H9 (cell line): ENCODE measurements around the gene LGALS4. TPM values are rescaled to one million over a fixed set of nuclear protein-coding genes. Genes with fewer than 3 reads are reported as not detected.

Experiments
- DNase-seq: peaks from one replicate; pipeline ENCODE4 v3.0.0-alpha.2; 2017
- H2AFZ ChIP-seq: one replicate; pipeline ENCODE4 v1.6.1; 2013; ENCODE audit warnings: mild to moderate bottlenecking, low read length, control low read depth, moderate library complexity
- H2AK5ac ChIP-seq: 2 replicates; pipeline ENCODE4 v1.6.1; 2013; ENCODE audit warnings: low read length, control low read depth, mixed read lengths; ENCODE audit not compliant: insufficient read length
- H2BK120ac ChIP-seq: one replicate; pipeline ENCODE4 v1.6.1; 2013; ENCODE audit warnings: low read depth, mild to moderate bottlenecking, low read length, control low read depth, inconsistent platforms; ENCODE audit not compliant: poor library complexity, severe bottlenecking
- H2BK12ac ChIP-seq: 2 replicates; pipeline ENCODE4 v1.6.1; 2013; ENCODE audit warnings: low read length, control low read depth, mixed read lengths, low read depth; ENCODE audit not compliant: insufficient read length
- H2BK15ac ChIP-seq: 2 replicates; pipeline ENCODE4 v1.6.1; 2013; ENCODE audit warnings: low read depth, low read length, control low read depth
- H2BK20ac ChIP-seq: one replicate; pipeline ENCODE4 v1.6.1; 2013; ENCODE audit warnings: low read depth, mild to moderate bottlenecking, low read length, control low read depth, inconsistent platforms; ENCODE audit not compliant: poor library complexity, severe bottlenecking
- H2BK5ac ChIP-seq: 2 replicates; pipeline ENCODE4 v1.6.1; 2013; ENCODE audit warnings: low read length, control low read depth, mixed read lengths; ENCODE audit not compliant: insufficient read length
- H3K14ac ChIP-seq: 2 replicates; pipeline ENCODE4 v1.6.1; 2013; ENCODE audit warnings: low read length, control low read depth; ENCODE audit not compliant: insufficient read depth
- H3K18ac ChIP-seq: 2 replicates; pipeline ENCODE4 v1.6.1; 2013; ENCODE audit warnings: low read depth, mild to moderate bottlenecking, mixed read lengths, low read length, control low read depth; ENCODE audit not compliant: insufficient read length
- H3K23ac ChIP-seq: 2 replicates; pipeline ENCODE4 v1.6.1; 2013; ENCODE audit warnings: low read length, control low read depth, mixed read lengths, low read depth; ENCODE audit not compliant: insufficient read length
- H3K23me2 ChIP-seq: 2 replicates; pipeline ENCODE4 v1.6.1; 2013; ENCODE audit warnings: low read depth, mild to moderate bottlenecking, mixed read lengths, low read length, control low read depth; ENCODE audit not compliant: insufficient read length, poor library complexity, severe bottlenecking
- H3K27ac ChIP-seq: 2 replicates; pipeline ENCODE4 v1.5.1; 2013; ENCODE audit warnings: low read length, control low read depth, mixed read lengths, low read depth; ENCODE audit not compliant: insufficient read length
- H3K27me3 ChIP-seq: 2 replicates; pipeline ENCODE4 v1.6.1; 2013; ENCODE audit warnings: low read length, control low read depth, inconsistent platforms; ENCODE audit not compliant: insufficient read depth
- H3K4ac ChIP-seq: 2 replicates; pipeline ENCODE4 v1.6.1; 2013; ENCODE audit warnings: low read depth, mild to moderate bottlenecking, control low read depth, inconsistent platforms, low read length, moderate library complexity
- H3K4me1 ChIP-seq: 2 replicates; pipeline ENCODE4 v1.6.1; 2013; ENCODE audit warnings: low read length, control low read depth, inconsistent platforms; ENCODE audit not compliant: insufficient read depth
- H3K4me2 ChIP-seq: 2 replicates; pipeline ENCODE4 v1.6.1; 2013; ENCODE audit warnings: low read length, control low read depth, mixed read lengths; ENCODE audit not compliant: insufficient read length, insufficient read depth
- H3K56ac ChIP-seq: 2 replicates; pipeline ENCODE4 v1.6.1; 2013; ENCODE audit warnings: low read depth, mild to moderate bottlenecking, mixed read lengths, low read length, control low read depth; ENCODE audit not compliant: insufficient read length
- H3K79me1 ChIP-seq: 2 replicates; pipeline ENCODE4 v1.6.1; 2013; ENCODE audit warnings: low read depth, mild to moderate bottlenecking, moderate library complexity, low read length, control low read depth, inconsistent platforms; ENCODE audit not compliant: insufficient read depth, poor library complexity, severe bottlenecking
- H3K79me2 ChIP-seq: 2 replicates; pipeline ENCODE4 v1.6.1; 2013; ENCODE audit warnings: low read length, control low read depth, inconsistent platforms; ENCODE audit not compliant: insufficient read depth
- H3K9ac ChIP-seq: 2 replicates; pipeline ENCODE4 v1.6.1; 2013; ENCODE audit warnings: low read length, control low read depth, mixed read lengths; ENCODE audit not compliant: insufficient read length; ENCODE audit errors: extremely low read depth
- H3K9me3 ChIP-seq: one replicate; pipeline ENCODE4 v1.6.1; 2013; ENCODE audit warnings: low read depth, low read length, inconsistent platforms; ENCODE audit not compliant: control insufficient read depth
- H3T11ph ChIP-seq: one replicate; pipeline ENCODE4 v1.6.1; 2013; ENCODE audit warnings: mild to moderate bottlenecking, low read length, control low read depth, inconsistent platforms
- H4K20me1 ChIP-seq: one replicate; pipeline ENCODE4 v1.6.1; 2013; ENCODE audit not compliant: control insufficient read depth, insufficient read length, insufficient read depth
- H4K5ac ChIP-seq: 2 replicates; pipeline ENCODE4 v1.6.1; 2013; ENCODE audit warnings: low read depth, mild to moderate bottlenecking, mixed read lengths, low read length, control low read depth; ENCODE audit not compliant: insufficient read length
- H4K8ac ChIP-seq: replicated peaks from 2 replicates; pipeline ENCODE4 v1.6.1; 2013; ENCODE audit warnings: low read length, control low read depth, mixed read lengths, low read depth; ENCODE audit not compliant: insufficient read length
- H4K91ac ChIP-seq: 2 replicates; pipeline ENCODE4 v1.6.1; 2013; ENCODE audit warnings: low read depth, mild to moderate bottlenecking, moderate library complexity, mixed read lengths, low read length, control low read depth; ENCODE audit not compliant: insufficient read length
- H3K27ac Mint-ChIP-seq, 3 experiments: 2 replicates in 2 of 3; 3 replicates in 1 of 3; pipeline ENCODE4 v1.8.0; 2020 to 2021; ENCODE audit warnings: mixed read lengths in 3 of 3, mild to moderate bottlenecking in 1 of 3, moderate library complexity in 1 of 3
- H3K27me3 Mint-ChIP-seq: 2 replicates; pipeline ENCODE4 v1.8.0; 2021; ENCODE audit warnings: low read depth, mild to moderate bottlenecking, moderate library complexity, mixed read lengths
- H3K36me3 Mint-ChIP-seq, 3 experiments: 2 replicates in 2 of 3; 3 replicates in 1 of 3; pipeline ENCODE4 v1.8.0; 2020 to 2021; ENCODE audit warnings: low read depth in 3 of 3, mixed read lengths in 3 of 3; ENCODE audit not compliant: insufficient read depth in 1 of 3
- H3K4me1 Mint-ChIP-seq, 2 experiments: 2 replicates each; pipeline ENCODE4 v1.8.0; 2020; ENCODE audit warnings: mixed read lengths in 2 of 2
- H3K4me3 Mint-ChIP-seq, 2 experiments: 2 replicates in 1 of 2; 3 replicates in 1 of 2; pipeline ENCODE4 v1.8.0; 2020 to 2021; ENCODE audit warnings: mild to moderate bottlenecking in 2 of 2, mixed read lengths in 2 of 2, moderate library complexity in 1 of 2
- H3K9me3 Mint-ChIP-seq, 2 experiments: 2 replicates in 1 of 2; 3 replicates in 1 of 2; pipeline ENCODE4 v1.8.0; 2020; ENCODE audit warnings: mild to moderate bottlenecking in 2 of 2, mixed read lengths in 2 of 2, moderate library complexity in 1 of 2
- WGBS: extraction: QIAGEN DNeasy Blood & Tissue Kit; methylation state at CpG from one replicate; pipeline ENCODE4 v1.1.7; 2013; ENCODE audit warnings: missing lambda C conversion rate, low lambda C conversion rate, mixed read lengths; ENCODE audit not compliant: insufficient read length; ENCODE audit errors: extremely low coverage; 5-methylcytosine and 5-hydroxymethylcytosine counted together
- total RNA-seq: library from RNA; stranded (reverse); gene quantifications from 2 replicates; pipeline ENCODE4 v1.2.1, GENCODE V29; 2021
- TF ChIP-seq, protein P1 (sequence below): fragments of 200-600 bp; sonication (generic); conservative IDR thresholded peaks from 3 replicates; pipeline ENCODE4 v1.8.0; 2021; ENCODE audit warnings: antibody characterized with exemption, mild to moderate bottlenecking

The LGALS4 gene
- total RNA-seq, 1 experiment from 2014 or later = 0.68 TPM

DNA sequence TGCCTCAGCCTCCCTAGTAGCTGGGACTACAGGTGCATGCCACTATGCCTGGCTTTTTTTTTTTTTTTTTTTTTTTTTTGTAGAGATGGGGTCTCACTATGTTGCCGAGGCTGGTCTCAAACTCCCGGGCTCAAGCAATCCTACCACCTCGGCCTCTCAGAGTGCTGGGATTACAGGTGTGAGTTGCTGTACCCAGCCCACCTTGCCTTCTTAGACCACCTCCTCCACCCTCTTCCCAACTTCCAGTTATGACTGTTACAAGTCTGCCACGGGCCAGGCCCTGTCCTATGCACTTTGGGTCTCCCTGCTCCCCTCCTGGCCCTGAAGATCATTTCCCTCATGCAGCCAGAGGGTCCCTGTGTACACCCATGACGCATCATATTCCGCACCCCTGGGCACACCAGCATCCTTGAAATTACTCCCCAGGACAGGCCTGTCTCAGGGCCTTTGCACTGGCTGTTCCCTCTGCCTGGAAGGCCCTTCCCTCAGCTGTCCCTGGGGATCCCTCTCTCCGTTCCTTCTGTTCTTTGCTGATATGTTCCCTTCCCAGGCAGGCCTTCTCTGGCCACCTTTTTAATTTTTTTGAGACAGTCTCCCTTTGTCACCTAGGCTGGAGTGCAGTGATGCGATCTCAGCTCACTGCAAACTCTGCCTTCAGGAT is 3.0 kb downstream of the LGALS4 start:
- H3K23ac ChIP-seq = no peak overlapping the region
- no peaks in the 10 kb centered on the region for H4K20me1 ChIP-seq
- H3K9me3 ChIP-seq = no peaks in the 10 kb centered on the region
- H3T11ph ChIP-seq = no peak overlapping the region
- H3K27ac ChIP-seq = no peak overlapping the region
- H3K14ac ChIP-seq = no peak overlapping the region
- H4K91ac ChIP-seq = no peak overlapping the region
- no CpG with 5 or more reads among the region's 8 CpGs for WGBS
- TF ChIP-seq, protein P1, sequence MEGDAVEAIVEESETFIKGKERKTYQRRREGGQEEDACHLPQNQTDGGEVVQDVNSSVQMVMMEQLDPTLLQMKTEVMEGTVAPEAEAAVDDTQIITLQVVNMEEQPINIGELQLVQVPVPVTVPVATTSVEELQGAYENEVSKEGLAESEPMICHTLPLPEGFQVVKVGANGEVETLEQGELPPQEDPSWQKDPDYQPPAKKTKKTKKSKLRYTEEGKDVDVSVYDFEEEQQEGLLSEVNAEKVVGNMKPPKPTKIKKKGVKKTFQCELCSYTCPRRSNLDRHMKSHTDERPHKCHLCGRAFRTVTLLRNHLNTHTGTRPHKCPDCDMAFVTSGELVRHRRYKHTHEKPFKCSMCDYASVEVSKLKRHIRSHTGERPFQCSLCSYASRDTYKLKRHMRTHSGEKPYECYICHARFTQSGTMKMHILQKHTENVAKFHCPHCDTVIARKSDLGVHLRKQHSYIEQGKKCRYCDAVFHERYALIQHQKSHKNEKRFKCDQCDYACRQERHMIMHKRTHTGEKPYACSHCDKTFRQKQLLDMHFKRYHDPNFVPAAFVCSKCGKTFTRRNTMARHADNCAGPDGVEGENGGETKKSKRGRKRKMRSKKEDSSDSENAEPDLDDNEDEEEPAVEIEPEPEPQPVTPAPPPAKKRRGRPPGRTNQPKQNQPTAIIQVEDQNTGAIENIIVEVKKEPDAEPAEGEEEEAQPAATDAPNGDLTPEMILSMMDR = no peak
- H3K23me2 ChIP-seq = no peaks in the 10 kb centered on the region
- Mint-ChIP-seq H3K4me3 (no peak overlapping the region), H3K4me1 (peaks cover 0 to 3% of the 10 kb centered on the region in 2 experiments; a peak in 1 of 4 replicates), H3K9me3 (peaks cover 0 to 3% of the 10 kb centered on the region in 2 experiments; a peak in 2 of 5 replicates), H3K36me3 (peaks cover 0 to 5% (median 2%) of the 10 kb centered on the region in 3 experiments; a peak in 3 of 7 replicates), H3K27me3 (peaks cover 5% of the 10 kb centered on the region), H3K27ac (no peak overlapping the region)
- no peak overlapping the region for H2BK120ac ChIP-seq
- no peaks in the 10 kb centered on the region for H3K79me2 ChIP-seq
- H2BK15ac ChIP-seq = no peak overlapping the region
- H2AFZ ChIP-seq = no peak overlapping the region
- H3K56ac ChIP-seq = no peak overlapping the region
- no peaks in the 10 kb centered on the region for H3K4me1 ChIP-seq
- H2AK5ac ChIP-seq = no peak overlapping the region
- H3K18ac ChIP-seq = no peak overlapping the region
- H3K4ac ChIP-seq = no peak overlapping the region
- H3K27me3 ChIP-seq = no peaks in the 10 kb centered on the region
- DNase-seq = no peak
- H2BK20ac ChIP-seq = no peak overlapping the region
- no peak overlapping the region for H3K9ac ChIP-seq
- no peak overlapping the region for H3K4me2 ChIP-seq
- H3K79me1 ChIP-seq = no peaks in the 10 kb centered on the region
- H4K5ac ChIP-seq = no peak overlapping the region
- H2BK12ac ChIP-seq = no peak overlapping the region
- H4K8ac ChIP-seq = no peak overlapping the region
- H2BK5ac ChIP-seq = no peak overlapping the region
